NCI-H1092 treated with DMSO at 0.1 percent for 48 hours (cell line): Measurements from ENCODE around the gene KPNA3.

Experiments used
- DNase-seq: peaks from one replicate; lab custom pipeline; 2025; lab: John Stamatoyannopoulos, UW

Gene KPNA3

DNA sequence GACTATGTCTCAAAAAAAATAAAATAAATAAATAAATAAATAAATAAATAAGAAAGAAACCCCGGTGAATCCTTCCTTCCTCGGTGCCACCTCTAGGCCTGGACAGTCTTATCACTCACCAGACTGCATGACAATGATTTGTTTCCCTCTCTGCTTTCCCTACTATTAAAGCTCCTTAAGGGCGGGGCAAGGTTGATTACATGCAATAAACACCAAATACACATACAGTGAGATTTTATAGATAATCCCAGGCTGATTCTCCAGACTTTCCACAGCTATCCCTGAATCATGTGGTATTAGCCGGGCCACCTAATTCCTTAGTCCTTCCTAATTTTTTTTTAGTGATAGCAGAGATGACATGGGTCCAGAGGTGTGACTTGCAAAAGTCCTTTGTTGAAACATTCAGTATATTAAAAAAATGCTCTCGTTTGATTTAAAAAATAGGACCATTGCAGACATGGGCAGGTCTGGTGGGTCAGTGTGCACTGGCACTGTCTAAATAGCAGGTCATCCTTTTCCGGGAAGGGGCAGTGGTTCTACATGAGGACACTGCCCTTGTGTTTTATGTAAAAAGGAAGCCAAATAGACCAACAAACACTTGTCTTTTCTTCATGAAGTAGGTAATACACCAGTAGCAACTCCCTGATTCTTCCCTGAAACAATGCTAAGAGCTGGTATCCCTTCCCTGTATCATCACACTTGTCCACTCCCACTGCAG is 115.7 kb downstream of the KPNA3 start:
- DNase-seq: no peak

DNA sequence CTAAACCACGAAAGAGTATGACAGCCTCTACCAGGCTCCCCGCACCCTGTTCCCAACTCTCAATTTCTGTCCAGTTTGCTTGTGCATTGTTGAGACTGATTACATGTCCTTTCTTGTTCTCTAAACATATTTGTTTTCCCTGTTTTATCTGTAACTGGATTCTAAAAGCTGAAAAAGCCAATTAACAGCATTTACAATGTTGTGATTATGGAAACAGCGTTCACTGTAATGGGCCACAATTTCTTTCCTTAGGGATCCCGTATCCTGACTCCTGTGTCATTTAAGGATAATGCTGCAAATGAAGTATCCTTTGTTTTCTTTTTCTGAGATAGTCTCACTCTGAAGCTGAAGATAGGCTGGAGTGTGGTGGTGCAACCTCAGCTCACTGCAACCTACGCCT is 121.7 kb downstream of the KPNA3 start:
- no peak for DNase-seq

DNA sequence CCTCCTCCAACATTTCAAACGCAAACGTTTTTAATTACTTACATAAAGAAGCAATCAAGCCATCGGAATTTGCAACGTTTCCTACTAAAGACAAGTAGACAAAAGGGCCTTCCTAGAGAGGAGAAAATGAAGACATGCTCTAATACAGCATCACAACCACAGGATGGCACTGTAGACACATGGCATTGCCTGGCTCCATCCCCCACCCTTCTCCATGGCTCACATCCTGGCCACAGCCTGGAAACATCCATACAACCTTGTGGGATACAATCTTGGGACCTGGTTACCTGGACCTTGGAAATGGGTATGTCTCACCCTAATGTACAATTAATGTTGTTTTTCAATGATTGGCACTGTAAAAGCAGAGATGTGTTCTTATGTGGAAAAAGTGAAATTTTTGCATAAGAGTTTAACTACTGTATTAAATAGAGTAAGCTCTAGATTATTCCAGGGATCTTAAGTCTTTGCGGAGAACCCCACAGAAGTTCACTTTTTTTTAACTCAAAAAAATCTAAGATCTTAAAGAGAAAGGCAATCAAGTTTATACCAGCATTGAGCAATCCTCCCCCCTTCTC is 122.7 kb downstream of the KPNA3 start:
- DNase-seq: peak; percentile 68

DNA sequence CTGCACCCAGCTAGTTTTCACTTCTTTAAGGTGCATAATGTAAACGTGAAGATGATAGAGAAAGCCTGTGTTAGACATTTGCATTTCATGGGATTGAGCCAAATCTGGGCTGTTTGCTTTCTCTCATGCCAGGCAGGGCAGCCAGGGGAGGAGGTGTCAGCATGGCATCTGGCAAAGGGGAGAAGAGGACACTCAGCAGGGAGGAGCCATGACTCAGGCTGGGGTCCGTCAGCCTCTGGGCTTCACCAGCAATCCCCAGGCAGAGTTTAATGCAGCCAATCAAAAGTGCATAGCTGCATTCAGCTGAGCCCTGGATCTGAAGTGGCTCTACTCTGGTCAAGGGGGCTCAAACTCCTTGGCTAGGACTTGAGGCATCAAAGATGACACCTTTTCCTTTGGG is 124.7 kb downstream of the KPNA3 start:
- DNase-seq: no peak

DNA sequence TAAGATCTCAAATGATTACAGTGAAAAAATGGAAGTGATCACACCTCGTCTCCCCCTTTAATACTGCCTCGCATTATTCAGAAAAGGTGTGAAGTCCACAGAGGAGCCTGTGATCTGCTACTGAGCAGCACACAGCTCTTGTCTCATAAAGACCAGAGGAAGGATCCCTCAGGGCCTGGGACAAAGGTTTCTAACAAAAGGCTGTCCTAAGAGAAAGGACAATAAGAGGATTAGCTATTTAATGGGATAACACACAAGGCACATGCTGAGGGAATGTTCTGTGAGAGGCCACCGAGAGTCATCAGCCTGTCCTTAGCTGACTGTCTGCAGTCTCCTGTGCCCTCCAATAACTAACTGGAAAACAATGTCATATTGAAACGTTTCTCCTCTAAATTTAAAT is 127.9 kb downstream of the KPNA3 start:
- DNase-seq: no peak

DNA sequence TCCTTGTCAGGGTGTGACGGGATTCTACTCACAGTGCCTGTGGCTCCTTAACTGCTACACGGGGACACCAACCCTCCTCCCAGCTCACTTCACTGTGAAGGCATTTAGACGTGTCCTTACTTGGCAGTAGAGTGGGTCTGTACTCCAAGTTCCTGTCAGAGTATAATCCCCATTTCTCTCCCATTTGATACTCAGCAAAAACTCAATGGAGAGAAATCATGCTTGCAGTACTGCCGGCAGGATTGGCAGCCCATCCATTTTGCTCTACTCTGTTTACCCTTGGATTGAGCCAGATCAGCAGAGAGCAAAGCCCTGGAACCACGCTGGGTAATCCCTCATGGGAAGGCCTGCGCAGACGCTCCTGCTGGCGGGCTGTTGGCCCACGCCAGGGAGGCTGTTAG is 135.2 kb downstream of the KPNA3 start:
- no peak for DNase-seq

DNA sequence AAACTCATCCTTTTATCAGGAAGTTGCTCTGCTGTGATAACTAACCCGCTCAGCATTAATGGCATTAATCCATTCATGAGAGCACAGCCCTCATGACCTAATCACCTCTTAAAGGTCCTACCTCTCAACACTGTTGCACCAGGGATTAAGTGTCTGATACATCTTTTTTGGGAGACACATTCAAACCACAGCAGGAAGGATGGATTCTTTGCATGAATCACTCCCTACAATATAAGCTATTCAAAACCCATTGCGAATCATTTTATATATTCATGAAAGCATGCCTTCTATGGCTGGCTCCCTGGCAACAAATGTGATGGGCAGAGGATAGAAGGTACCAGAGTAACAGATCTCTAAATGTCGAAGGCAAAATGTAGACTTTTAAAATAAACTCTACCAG is 136.6 kb downstream of the KPNA3 start:
- DNase-seq: no peak

DNA sequence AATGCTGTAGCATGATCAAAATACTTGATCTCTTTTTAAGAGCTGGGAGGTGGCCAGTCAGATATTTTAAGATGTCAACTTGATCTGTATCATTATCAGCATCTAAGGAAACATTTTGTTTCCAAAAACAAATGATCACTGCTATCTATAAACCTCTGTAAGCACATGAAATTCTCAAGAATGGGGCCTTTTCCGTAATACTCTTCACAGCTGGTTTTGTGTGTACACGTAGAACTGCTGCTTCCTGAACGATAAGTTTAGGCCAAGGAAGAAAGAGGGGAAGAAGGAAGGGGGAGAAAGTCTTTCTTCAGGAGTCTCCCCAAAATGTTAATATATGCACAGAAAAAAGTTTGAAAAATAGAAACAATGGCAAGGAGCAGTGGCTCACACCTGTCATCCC is 138.5 kb downstream of the KPNA3 start:
- no peak for DNase-seq

DNA sequence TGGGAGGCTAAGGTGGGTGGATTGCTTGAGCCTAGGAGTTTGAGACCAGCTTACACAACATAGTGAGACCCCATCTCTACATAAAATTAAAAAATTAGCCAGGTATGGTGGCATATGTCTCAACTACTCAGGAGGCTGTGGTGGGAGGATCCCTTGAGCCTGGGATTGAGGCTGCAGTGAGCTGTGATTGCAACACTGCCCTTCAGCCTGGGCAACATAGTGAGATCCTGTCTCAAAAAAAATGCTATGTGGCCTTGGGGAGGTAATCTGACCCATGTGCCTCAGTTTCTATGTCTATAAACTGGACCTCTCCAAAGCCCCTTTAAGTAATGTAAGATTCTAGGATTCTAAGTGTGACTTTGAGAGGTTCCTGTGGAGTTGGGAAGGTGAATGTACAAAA is 139.0 kb downstream of the KPNA3 start:
- no peak for DNase-seq

DNA sequence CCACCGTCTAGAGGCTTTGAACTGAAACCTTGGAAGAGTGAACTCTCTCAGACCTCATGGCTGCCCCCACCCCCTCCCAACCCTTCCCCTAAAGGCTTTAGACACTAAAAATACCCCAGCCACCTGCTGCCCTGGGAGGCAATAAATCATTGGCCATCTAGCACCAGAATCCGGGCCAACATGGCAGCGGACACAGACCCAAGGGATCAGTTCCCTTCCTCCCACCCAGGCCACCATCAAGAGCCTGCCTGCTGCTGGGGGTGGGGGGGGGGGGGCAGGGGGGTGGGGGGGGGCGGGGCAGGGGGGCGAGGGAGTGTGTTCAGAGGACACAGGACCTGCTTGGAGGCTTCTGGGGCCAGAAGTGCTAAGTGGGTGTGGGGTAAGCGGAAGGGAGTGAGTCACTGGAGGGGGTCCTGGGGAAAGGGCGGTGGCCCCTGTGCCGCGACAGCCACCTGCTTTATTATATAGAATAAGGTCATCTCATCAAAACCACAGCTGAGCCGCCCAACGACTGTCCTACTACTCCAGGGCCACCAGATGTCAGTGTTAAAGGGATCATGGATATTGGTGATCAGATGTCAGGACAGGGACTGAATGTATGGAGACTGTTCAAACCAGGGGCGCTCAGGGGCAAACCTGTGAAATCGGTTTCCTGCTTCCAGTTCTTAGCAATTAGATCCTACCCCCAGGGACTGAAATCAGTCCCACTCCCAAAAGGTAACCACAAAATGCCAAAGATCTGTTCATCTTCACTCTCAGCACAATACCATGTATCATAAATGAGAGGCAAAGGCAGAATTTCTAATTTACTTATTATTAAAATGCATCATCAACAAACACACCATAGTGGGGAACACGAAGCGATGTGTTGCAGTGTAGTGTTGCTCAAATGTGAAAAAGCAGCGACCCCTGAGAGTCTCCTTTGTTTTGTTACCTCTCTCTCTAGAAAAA is 139.9 kb downstream of the KPNA3 start:
- DNase-seq: peak; percentile 61

DNA sequence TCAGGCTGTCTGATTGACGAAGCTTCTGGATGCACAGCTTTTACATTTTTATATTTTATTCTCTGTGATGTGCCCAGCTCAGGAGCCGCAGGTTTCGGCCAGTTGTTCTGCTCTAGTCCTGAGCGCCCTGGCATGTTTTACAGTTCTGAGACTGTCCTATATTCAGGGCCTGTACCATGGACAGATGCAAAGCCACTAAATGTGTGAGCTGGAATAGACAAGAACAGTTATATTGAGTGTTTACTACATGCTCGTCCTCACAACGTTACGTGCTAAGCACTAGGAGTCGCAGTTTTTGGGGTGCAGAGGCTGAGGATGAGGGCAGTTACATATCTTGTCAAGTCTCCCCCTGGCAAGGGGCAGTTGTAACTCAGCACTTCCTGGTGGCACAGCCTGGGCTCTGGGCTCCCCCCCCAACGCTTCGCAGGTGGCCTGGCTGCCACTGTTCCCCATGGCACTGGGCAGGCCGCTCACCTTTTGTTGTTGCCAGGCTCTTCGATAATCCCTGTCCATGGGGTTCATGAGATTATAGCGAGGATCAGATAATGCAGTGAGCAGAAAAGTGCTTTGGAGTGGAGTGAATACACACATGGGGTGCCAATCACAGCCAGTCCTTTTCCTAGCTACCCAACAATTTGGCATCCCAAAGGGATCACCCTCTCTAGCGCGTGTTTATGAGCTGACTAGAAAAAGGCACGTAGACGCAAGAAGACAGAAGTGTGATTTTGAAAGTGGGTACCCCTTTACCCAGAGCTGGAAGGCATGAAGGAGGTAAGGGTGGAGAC is 140.7 kb downstream of the KPNA3 start:
- DNase-seq: peak; percentile 12

DNA sequence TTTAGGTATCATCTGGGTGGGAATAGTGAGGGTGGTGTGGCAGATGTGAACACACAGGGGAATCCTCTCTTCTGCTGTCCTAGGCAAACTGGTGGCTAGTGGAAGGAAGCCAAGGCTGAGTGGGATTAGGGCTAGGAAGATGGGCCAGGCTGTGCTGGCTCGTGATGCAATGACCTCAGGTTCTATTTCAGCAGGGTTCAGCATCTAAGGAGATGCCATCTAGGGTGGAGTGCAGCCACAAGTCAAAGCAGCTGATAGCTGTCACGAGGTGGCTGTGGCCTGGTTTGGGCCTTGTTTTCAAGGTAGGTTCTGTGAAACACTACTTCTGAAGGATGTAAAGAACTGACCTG is 142.5 kb downstream of the KPNA3 start:
- DNase-seq: no peak
